ENCODE measurements around the gene ROCK2. TPM values are rescaled to one million over a fixed set of nuclear protein-coding genes. Genes with fewer than 3 reads are reported as not detected.

Gene ROCK2
- polyA plus RNA-seq, 1 of the 3 experiments (the other 2 are of a cell fraction) = 4.2 TPM

GRCh38 chr2:11356764-11357163 is 12.3 kb upstream of the ROCK2 start:
- CTCF ChIA-PET = interaction anchor here (1.3 kb wide), 1 partner anchor 12 kb away, joined by 4 read pairs; the partner anchor contains the start of gene ROCK2
- POLR2A ChIA-PET = no interaction called here

More at GRCh38 chr2:11356764-11357163, 12.3 kb upstream of the ROCK2 start:
- Histone ChIP-seq H3K9me2 (no peaks in the 10 kb centered on the region), H3K4me1 (ENCODE audit: control insufficient read depth in 1 of 2, insufficient read depth in 2 of 2, low read depth in 1 of 2, low read length in 1 of 2) (no peaks in the 10 kb centered on the region), H3K9me3 (no peaks in the 10 kb centered on the region), H4K20me1 (ENCODE audit: insufficient read depth) (no peaks in the 10 kb centered on the region), H3K79me2 (ENCODE audit: insufficient read depth) (no peaks in the 10 kb centered on the region), H3K9ac (no peak overlapping the region), H3F3A (replicated peaks; ENCODE audit: insufficient read depth) (no peaks in the 10 kb centered on the region), H3K36me3 (replicated peaks in 1 of 2; ENCODE audit: control insufficient read depth in 1 of 2, insufficient read depth in 2 of 2, low read length in 1 of 2) (no peaks in the 10 kb centered on the region), H3K27ac (ENCODE audit: low read depth in 2 of 2, low read length in 1 of 2) (no peak overlapping the region), H3K4me3 (ENCODE audit: low read depth in 2 of 2, low read length in 1 of 2) (no peak overlapping the region), H3K4me2 (no peak overlapping the region), H2AFZ (ENCODE audit: low read depth) (no peak overlapping the region), H3K27me3 (ENCODE audit: insufficient read depth) (no peaks in the 10 kb centered on the region; the same call in 1 of the 2 replicates)
- 58% methylated on average over 4 of the region's 4 CpGs for WGBS (ENCODE audit: low lambda C conversion rate)
- TF ChIP-seq POLR2AphosphoS5 (IDR thresholded peaks at IDR 0.05; ENCODE audit: low read depth, low read length) (no peak), CHD2 (IDR thresholded peaks at IDR 0.05; ENCODE audit: low read length, partially characterized antibody) (no peak), RXRA (IDR thresholded peaks at IDR 0.05; ENCODE audit: borderline replicate concordance, low read depth) (no peak), TAF1 (IDR thresholded peaks at IDR 0.05; ENCODE audit: borderline replicate concordance, low read depth, low read length) (no peak), SMC3 (IDR thresholded peaks at IDR 0.05; ENCODE audit: low read depth, low read length) (no peak), EP300 (IDR thresholded peaks at IDR 0.05; ENCODE audit: borderline replicate concordance in 1 of 2, low read depth in 1 of 2, low read length in 1 of 2) (no peak), TEAD4 (IDR thresholded peaks at IDR 0.05; ENCODE audit: borderline replicate concordance, insufficient read depth) (no peak), GABPA (IDR thresholded peaks at IDR 0.05; ENCODE audit: low read depth) (no peak), ZBTB33 (IDR thresholded peaks at IDR 0.05; ENCODE audit: borderline replicate concordance, low read depth) (no peak), NRF1 (IDR thresholded peaks at IDR 0.05; ENCODE audit: low read depth, low read length) (no peak), MEF2A (IDR thresholded peaks at IDR 0.05; ENCODE audit: borderline replicate concordance, low read depth) (no peak), REST (IDR thresholded peaks at IDR 0.05; ENCODE audit: low read depth, low read length) (no peak), RFX5 (IDR thresholded peaks at IDR 0.05; ENCODE audit: low read length) (no peak), MAX (IDR thresholded peaks at IDR 0.05; ENCODE audit: low read depth) (no peak), RCOR1 (IDR thresholded peaks at IDR 0.05; ENCODE audit: low read length) (no peak), FOXJ3 (CRISPR knock-in tag; IDR thresholded peaks at IDR 0.05) (no peak)
- no peak for DNase-seq

All from SK-N-SH (cell line).